GM10266 (cell line): Measurements from ENCODE around the gene TSKU.

Experiments used
- DNase-seq: peaks from one replicate; pipeline ENCODE4 v3.0.0; 2012; ENCODE audit errors: extremely low spot score
- TF ChIP-seq, protein P1 (sequence below): IDR thresholded peaks from 2 replicates; pipeline ENCODE4 v1.5.1; 2012; ENCODE audit warnings: mild to moderate bottlenecking, low read depth; ENCODE audit not compliant: control insufficient read depth, insufficient read depth; ENCODE audit errors: missing control alignments

Gene TSKU

DNA sequence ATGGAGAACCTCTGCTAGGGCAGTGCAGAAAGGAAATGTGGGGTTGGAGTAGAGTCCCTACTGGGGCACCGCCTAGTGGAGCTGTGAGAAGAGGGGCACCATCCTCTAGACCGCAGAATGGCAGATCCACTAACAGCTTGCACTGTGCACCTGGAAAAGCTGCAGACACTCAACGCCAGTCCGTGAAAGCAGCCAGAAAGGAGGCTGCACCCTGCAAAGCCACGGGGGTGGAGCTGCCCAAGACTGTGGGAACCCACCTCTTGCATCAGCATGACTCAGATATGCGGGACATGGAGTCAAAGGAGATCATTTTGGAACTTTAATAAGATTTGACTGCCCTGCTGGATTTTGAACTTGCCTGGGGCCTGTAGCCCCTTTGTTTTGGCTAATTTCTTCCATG lies 8.7 kb downstream of the TSKU start:
- no peak for DNase-seq
- TF ChIP-seq, protein P1, sequence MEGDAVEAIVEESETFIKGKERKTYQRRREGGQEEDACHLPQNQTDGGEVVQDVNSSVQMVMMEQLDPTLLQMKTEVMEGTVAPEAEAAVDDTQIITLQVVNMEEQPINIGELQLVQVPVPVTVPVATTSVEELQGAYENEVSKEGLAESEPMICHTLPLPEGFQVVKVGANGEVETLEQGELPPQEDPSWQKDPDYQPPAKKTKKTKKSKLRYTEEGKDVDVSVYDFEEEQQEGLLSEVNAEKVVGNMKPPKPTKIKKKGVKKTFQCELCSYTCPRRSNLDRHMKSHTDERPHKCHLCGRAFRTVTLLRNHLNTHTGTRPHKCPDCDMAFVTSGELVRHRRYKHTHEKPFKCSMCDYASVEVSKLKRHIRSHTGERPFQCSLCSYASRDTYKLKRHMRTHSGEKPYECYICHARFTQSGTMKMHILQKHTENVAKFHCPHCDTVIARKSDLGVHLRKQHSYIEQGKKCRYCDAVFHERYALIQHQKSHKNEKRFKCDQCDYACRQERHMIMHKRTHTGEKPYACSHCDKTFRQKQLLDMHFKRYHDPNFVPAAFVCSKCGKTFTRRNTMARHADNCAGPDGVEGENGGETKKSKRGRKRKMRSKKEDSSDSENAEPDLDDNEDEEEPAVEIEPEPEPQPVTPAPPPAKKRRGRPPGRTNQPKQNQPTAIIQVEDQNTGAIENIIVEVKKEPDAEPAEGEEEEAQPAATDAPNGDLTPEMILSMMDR: no peak

DNA sequence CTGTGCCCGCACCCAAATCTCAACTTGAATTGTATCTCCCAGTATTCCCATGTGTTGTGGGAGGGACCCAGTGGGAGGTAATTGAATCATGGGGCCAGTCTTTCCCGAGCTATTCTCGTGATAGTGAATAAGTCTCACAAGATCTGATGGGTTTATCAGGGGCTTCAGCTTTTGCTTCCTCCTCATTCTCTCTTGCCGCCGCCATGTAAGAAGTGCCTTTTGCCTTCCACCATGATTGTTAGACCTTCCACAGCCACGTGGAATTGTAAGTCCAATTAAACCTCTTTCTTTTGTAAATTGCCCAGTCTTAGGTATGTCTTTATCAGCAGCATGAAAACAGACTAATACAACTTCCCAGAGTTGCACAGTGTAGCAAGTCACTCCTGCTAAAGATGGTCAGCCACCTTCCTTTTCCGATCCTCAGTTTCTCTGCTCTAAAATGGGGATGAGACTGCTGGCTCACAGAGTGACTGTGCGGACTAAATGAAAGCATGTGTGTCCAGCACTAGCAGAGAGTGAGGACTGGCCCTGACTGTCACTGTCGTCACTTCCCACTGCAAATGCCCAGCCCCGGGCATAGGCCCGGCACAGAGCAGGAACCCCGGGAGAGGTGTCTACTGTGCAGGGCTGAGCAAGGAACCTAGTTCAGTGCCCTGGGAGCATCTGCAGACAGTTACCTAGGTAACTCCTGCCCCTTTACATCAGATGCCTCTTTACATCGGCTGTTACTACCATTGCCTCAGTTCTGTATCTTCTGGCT lies 9.5 kb downstream of the TSKU start:
- TF ChIP-seq, protein P1: no peak
- DNase-seq: no peak

DNA sequence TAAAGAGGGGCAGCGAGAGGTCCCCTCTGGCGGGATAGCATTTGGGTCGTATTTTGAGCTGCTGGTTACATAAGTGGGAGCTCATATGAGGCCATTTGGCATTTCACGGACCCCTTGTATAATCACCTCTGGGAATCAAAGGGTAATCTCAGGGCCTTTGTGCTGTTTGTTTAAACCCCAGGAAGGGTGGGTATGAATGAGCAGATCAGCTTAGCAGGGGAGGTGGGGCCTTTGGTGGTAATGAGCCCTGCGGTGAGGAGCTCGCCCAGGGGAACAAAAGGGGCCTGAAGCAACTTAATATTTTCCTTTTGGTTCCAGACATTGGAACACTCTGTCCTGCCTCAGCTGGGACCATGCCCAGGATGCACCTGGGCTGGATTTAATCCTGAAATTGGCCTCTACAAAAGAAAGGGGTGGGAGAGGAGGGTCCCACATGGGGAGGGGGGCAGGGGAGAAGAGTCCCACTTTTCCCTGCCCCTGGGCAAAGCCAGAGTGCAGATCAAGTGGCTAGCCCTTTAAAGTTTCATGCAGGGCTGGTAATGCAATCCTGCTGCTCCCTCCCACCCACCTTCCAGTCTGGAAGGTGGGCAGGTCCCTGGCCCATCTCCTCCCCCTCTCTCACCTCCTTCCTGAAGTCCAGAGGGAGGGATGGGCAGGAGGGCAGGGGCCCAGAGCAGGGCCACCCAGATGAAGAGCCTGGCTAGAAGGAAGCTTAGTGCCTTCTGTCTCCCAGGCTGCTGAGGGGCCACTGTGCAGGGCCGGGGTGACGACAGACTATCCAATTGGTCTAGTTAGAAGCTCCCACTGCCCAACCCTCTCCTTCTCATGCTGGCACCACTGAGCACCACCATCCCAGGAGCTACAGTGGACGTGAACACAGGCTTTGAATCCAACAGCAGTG lies 10.5 kb downstream of the TSKU start:
- TF ChIP-seq, protein P1: no peak
- DNase-seq: no peak

DNA sequence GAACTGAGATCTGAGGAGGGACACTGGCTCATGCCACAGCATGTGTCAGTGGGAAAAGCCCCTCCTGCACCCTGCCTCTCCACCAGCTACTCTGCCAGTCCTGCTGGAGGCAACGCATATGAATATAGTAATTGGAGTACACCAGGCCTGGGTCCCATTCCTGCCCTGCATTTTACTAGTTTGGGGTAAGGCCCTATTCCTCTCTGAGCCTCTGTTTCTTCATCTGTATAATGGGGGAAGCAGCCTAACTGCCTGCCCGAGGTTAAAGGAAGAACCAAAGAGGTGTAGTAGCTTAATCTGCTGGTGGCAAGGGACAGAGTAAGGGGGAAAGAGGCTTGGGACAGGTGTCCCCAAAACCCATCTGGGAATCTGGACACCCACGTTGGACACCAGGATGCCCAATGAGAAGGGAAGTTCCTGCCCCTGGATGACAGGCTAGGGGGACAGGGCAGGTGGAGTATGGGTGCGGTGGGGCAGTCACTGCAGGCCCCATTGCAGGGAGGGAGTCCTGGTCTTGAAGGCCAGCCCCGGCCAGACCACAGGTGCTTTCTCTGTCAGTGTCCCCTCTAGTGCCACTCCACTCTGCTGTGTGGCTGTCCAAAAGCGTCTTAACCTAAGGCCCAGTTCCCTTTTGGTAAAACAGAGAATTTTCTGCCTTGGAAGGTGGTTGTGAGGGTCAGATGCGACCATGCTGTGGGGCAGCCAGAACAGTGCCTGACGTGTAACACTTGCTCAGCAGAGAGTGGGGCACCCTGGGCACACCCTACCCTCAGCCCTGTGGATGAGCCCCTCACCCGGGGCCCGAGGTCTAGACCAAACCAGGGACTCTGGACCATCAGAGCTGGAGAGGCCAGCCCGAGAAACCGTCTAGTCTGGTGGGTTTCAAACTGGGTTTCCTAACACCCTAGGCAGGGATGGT lies 11.5 kb downstream of the TSKU start:
- no peak for DNase-seq
- TF ChIP-seq, protein P1: no peak

DNA sequence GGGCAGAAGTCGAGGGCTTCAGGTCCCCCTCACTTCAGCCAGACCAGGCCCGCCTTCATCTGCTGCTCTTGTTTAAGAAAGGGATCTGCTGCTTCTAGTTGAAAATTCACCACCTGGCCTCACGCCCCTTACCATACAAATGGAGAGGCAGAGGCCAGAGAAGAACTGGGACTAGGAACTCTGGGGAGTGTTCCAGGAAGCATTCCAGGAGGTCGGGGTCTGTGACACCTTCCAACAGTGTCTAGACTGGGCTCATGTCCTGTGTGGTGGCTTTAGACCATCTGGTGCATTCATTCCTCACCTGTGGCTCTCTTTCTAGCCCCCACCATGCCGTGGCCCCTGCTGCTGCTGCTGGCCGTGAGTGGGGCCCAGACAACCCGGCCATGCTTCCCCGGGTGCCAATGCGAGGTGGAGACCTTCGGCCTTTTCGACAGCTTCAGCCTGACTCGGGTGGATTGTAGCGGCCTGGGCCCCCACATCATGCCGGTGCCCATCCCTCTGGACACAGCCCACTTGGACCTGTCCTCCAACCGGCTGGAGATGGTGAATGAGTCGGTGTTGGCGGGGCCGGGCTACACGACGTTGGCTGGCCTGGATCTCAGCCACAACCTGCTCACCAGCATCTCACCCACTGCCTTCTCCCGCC lies 12.3 kb downstream of the TSKU start:
- no peak for DNase-seq
- TF ChIP-seq, protein P1: no peak

DNA sequence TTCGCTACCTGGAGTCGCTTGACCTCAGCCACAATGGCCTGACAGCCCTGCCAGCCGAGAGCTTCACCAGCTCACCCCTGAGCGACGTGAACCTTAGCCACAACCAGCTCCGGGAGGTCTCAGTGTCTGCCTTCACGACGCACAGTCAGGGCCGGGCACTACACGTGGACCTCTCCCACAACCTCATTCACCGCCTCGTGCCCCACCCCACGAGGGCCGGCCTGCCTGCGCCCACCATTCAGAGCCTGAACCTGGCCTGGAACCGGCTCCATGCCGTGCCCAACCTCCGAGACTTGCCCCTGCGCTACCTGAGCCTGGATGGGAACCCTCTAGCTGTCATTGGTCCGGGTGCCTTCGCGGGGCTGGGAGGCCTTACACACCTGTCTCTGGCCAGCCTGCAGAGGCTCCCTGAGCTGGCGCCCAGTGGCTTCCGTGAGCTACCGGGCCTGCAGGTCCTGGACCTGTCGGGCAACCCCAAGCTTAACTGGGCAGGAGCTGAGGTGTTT lies 12.8 kb downstream of the TSKU start:
- DNase-seq: no peak

More for the DNA sequence above, 12.8 kb downstream of the TSKU start:
- TF ChIP-seq, protein P1: no peak
